ENCODE results near the gene AKR7A3.
A peak's percentile ranks its signal among the peaks of the same experiment; 100 is the strongest.

The AKR7A3 gene

GRCh38 chr1:19251305-19252196 is 37.0 kb downstream of the AKR7A3 start, which contains the start of the genes EMC1 and MRTO4:
Gene EMC1, minus strand, starts transcription at chr1:19251524. Its CDS starts 15 bp downstream, at chr1:19251509.
Gene MRTO4, plus strand, starts transcription at chr1:19251805. Its CDS starts 31 bp downstream, at chr1:19251836.
- DNase-seq: peak; percentile 82 to 87

GRCh38 chr1:19250629-19251304 is 37.8 kb downstream of the AKR7A3 start:
- DNase-seq: no peak

GRCh38 chr1:19240673-19241538 is 47.7 kb downstream of the AKR7A3 start:
- DNase-seq: peak; percentile 65 to 73

- DNase-seq: no peak
These were observed 48.7 kb downstream of the AKR7A3 start for GRCh38 chr1:19239876-19240275.

GRCh38 chr1:19234224-19234623 is 54.3 kb downstream of the AKR7A3 start:
- DNase-seq: no peak
